LNCAP (cell line): Measurements from ENCODE around the gene FAM118A.

Experiments used
- CTCF ChIP-seq: fragments of 450-650 bp; IDR thresholded peaks from 2 replicates; pipeline ENCODE4 v1.5.1; 2017; ENCODE audit warnings: mild to moderate bottlenecking

The FAM118A gene

DNA sequence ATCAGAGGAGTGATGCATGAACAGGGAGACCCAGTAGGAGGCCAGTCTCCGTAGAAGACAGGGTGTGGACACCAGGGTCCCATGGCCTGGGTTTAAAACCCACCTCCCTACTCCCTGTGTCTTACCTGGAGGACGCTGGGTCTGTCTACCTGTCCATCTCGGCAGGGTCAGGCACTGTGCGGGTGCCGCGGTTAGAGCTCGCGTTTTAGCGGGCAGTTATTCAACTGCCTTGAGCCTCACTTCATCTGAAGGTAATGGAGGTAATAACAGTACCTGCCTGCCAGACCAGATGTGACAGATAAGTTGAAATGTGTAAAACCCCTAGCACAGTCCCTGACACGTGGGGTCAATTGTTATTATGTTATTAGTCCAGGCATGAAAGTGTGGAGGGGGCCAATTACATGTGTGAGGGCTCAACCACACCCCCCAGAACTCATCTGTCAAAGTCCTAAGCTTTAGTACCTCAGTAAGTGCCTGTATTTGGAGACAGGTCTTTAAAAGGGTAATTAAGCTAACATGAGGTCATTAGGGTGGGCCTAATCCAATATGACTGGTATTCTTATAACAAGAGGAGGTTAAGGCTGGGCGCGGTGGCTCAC, 33.1 kb upstream of the FAM118A start:
- no peak for TF ChIP-seq CTCF

DNA sequence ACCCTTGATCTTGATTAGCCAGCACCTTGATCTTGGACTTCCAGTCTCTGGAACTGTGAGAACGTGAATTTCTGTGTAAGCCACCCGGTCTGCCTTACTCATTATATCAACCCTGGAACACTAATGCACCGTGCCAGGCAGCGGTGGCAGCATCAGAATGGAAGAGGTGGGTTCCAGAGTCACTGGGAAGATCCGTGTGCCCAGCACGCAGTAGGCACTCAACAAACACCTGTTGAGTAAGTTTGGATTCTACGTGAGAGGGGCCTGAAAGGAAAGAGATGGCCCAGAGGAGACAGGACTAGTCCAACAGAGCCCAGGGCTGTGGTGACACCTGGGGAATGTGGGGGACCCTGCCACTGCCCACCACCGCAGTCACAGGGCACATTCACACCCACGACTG, 31.6 kb upstream of the FAM118A start:
- no peak for TF ChIP-seq CTCF

- no peak for TF ChIP-seq CTCF
These were observed 29.1 kb upstream of the FAM118A start for GRCh38 chr22:45280587-45280980.

GRCh38 chr22:45281010-45281409, 28.7 kb upstream of the FAM118A start:
- TF ChIP-seq CTCF: no peak

- no peak for TF ChIP-seq CTCF
These were observed 24.9 kb upstream of the FAM118A start, which contains the start of gene UPK3A for GRCh38 chr22:45284705-45285262. UPK3A (plus strand) TSS chr22:45284949; CDS start chr22:45285014, 65 bp downstream.

- no peak for TF ChIP-seq CTCF
These were observed 24.3 kb upstream of the FAM118A start for GRCh38 chr22:45285263-45286058.

DNA sequence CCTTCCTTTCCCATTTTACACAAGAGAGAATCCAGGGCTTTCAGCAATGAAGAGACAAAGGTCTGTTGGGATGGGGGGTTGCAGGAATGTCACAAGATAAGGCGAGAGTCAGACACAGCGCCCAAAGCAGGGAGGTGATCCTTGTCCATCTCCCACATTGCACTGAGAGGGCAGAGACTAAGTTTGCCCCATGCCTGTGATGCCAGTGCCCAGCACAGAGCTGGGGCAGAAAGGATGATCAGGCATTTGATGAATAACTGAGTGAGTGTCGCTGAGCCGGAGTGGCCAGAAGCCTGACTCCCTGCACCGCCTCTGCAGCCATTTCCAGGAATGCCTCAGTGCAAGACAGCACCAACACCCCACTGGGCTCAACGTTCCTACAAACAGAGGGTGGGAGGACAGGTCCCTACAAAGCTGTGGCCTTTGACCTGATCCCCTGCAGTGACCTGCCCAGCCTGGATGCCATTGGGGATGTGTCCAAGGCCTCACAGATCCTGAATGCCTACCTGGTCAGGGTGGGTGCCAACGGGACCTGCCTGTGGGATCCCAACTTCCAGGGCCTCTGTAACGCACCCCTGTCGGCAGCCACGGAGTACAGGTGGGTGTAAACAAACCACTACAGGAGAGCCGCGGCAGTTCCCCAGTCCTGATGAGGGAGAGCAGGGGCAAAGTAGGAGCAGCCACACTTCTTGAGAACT, 22.7 kb upstream of the FAM118A start:
- no peak for TF ChIP-seq CTCF
